HG03442 (cell line): ENCODE measurements around the gene CCDC80.
"Not testable (repeated sequence)": the region's sequence is repeated elsewhere in the genome, so short reads cannot be mapped to it uniquely, and the experiment has no call there.

ENCODE experiments used
- ATAC-seq: cut with Tn5 transposase; IDR thresholded peaks from one replicate; pipeline ENCODE4 v1.9.1; 2021; ENCODE audit warnings: mild to moderate bottlenecking, moderate library complexity; ENCODE audit not compliant: unreplicated experiment

CCDC80 gene

GRCh38 chr3:112640930-112641801 is at the start of gene CCDC80:
TSS of gene CCDC80 (minus strand) at chr3:112641143. CDS start at chr3:112639905, 1,238 bp downstream.
- ATAC-seq = no peak

GRCh38 chr3:112689989-112690388 is 49.0 kb upstream of the CCDC80 start:
- no peak for ATAC-seq

GRCh38 chr3:112689385-112689784 is 48.4 kb upstream of the CCDC80 start:
- no peak for ATAC-seq

- no peak for ATAC-seq
Observed at GRCh38 chr3:112688819-112689218, 47.9 kb upstream of the CCDC80 start.

- no peak for ATAC-seq
Observed at GRCh38 chr3:112688085-112688769, 47.3 kb upstream of the CCDC80 start.

- no peak for ATAC-seq
Observed at GRCh38 chr3:112687616-112688015, 46.7 kb upstream of the CCDC80 start.

- no peak for ATAC-seq
Observed at GRCh38 chr3:112687211-112687610, 46.3 kb upstream of the CCDC80 start.

- ATAC-seq = no peak
Observed at GRCh38 chr3:112685956-112686799, 45.2 kb upstream of the CCDC80 start.

GRCh38 chr3:112685420-112685819 is 44.5 kb upstream of the CCDC80 start:
- ATAC-seq = no peak

GRCh38 chr3:112682361-112682760 is 41.4 kb upstream of the CCDC80 start:
- ATAC-seq = no peak

- no peak for ATAC-seq
Observed at GRCh38 chr3:112681822-112682325, 40.9 kb upstream of the CCDC80 start.

GRCh38 chr3:112676659-112677234 is 35.8 kb upstream of the CCDC80 start:
- ATAC-seq = peak; percentile 99

- ATAC-seq = no peak
Observed at GRCh38 chr3:112675943-112676535, 35.1 kb upstream of the CCDC80 start.

- no peak for ATAC-seq
Observed at GRCh38 chr3:112675349-112675748, 34.4 kb upstream of the CCDC80 start.

GRCh38 chr3:112672716-112673541 is 32.0 kb upstream of the CCDC80 start:
- ATAC-seq = no peak

- no peak for ATAC-seq
Observed at GRCh38 chr3:112671930-112672715, 31.2 kb upstream of the CCDC80 start.

- ATAC-seq = no peak
Observed at GRCh38 chr3:112670824-112671223, 29.9 kb upstream of the CCDC80 start.

- no peak for ATAC-seq
Observed at GRCh38 chr3:112667599-112667998, 26.7 kb upstream of the CCDC80 start.

GRCh38 chr3:112665009-112665408 is 24.1 kb upstream of the CCDC80 start:
- not testable (repeated sequence) for ATAC-seq
